Endometrium (tissue), 2 donors: ENCODE data around the gene AADAT.

ENCODE experiments used
- FAIRE-seq: peaks from 2 replicates; lab custom pipeline; 2012; peaks lifted over from hg19 to GRCh38; lab: Jason Lieb, UNC
- donor health status: control.
- donor health status: control.

Gene AADAT

DNA sequence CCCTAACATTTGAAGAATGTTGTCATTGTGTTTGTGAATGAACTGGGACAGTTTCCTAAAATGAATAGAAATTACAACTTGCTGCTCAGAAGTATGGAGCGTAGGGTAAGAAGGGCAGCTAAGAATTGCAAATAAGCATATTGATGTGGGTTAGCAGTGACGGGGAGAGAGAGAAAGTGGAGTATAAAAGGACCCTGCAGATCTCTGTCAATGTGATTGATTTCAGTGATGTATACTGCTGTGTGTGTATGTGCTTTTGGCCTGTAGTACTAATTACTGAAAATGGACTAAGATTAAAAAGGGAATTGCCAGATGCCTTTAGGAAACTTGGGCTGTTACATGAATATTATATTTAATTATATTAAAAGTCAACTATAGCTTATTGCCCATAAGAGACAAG, 55.8 kb downstream of the AADAT start:
- FAIRE-seq, result no peak

GRCh38 chr4:170030121-170030520, 59.6 kb downstream of the AADAT start:
- no peak for FAIRE-seq

DNA sequence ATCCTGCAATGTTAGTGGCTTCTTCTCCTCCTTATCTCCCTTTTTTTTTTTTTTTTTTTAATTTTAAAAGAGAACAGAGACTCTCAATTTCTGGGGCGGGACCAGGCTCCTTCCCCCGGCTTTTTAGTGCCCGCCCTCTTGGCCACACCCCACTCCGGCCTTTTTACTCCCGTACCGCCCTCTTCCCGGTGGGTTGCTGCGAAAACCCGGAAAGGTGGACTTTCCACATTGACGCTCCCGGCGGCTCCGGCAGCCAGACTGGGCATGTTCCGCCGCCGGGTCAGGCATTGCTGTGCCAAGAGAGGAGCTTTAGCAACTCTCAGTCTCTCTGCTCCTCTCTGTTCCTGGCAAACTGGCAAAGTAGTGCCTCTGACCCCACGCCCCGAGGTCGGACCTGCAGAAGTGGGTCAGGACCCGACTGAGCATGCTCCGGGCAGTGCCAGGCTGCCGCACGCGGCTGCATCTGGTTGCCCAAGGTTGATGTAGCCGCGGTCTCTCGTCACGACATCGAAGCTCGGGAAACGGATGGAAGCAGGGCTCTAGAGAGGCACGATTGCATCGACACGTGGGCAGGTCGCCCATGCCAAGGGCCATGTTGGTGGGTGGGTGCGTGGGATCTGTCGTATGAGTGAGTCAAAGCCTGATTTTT, 62.5 kb downstream of the AADAT start:
- peak; percentile 76 for FAIRE-seq

- no peak for FAIRE-seq
These were observed 63.3 kb downstream of the AADAT start, which contains the start of gene MFAP3L for GRCh38 chr4:170026253-170027021. Gene MFAP3L, minus strand, starts transcription at chr4:170026395. Its CDS starts 20,518 bp downstream, at chr4:170005877.

GRCh38 chr4:170025523-170026252, 64.1 kb downstream of the AADAT start:
- FAIRE-seq, result no peak

- FAIRE-seq, result no peak
These were observed 67.5 kb downstream of the AADAT start for GRCh38 chr4:170022211-170022610.

GRCh38 chr4:170017252-170017651, 72.5 kb downstream of the AADAT start:
- FAIRE-seq, result no peak

DNA sequence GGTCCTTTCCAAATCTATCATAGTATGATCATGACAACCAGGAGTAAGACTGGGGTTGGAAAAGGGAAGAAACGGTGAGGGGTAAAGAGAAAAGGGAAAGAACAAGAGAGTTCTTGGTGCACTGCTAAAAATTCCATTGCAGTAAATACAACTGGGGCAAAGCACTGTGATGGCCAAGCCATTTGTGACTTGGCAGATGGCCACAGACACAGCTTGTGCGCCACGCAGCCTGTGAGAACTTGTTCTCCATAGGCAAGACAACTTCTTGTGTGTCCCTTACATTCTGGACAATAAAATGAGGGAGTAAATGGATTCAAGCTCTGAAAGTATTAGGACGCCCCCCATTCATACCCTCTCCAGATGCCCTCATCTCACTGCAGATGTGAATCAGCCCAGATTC, 74.5 kb downstream of the AADAT start:
- no peak for FAIRE-seq

DNA sequence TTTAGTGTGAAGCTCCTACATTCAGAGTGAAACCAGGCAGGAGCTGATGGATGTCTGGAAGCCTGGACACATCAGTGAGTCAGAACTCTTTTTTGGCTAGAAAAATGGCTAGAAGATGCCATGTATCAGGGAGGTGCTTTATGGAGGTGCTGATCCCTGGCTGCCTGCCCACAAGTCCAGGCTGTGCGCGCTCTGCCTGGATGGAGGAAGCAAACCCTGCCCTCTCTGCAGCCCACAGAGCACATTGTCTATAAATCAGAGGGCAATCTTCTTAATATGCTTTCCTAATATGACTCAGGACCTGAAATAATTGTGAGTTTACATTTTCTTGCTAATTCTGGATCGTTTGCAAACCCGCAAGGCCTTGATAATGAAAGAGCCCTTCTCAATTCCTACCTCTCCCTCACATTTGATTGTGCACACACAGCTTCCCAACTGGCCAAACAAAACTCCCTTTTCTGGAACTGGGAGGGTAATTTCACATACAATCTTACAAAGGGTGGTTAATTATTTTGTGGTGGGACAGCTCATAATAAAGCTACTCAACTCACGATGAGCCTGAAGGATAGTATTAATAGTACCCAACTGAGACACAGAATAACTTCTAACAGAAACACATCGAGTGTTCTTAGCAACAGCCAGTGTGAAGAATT, 75.3 kb downstream of the AADAT start:
- FAIRE-seq, result no peak

- no peak for FAIRE-seq
These were observed 77.2 kb downstream of the AADAT start for GRCh38 chr4:170012629-170012958.

DNA sequence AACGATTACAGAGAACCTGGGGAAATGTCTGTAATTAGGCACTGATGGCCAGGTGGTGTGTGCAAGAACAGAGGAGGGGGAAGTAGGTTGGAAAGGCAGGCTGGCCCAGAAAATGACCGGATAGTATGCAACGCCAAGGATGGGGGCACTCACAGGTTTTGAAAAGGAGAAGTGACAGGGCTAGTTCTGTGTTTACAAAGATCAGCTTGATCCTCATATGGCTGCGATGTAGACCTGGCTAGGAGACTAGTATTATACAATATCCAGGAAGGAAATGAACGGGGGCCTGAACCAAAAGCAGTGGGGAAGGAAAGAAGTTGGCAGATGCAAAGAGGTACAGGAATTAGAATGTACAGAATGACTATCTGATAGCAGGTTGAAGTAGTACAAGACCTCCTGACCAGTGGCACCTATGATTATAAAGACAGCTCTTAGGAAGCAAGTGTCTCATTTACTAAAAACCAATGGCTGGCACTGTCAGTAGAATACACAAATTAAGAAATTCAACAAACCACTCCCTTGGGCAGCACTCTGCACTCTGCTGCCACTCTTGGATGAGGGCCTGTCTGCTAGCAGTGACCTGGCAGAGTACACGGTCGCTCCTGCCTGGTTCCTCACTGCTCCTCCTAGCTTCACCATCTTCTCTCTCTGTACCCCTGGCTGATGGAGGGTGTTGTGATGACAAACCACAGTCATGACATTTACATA, 77.7 kb downstream of the AADAT start:
- FAIRE-seq, result no peak
